Esophagus muscularis mucosa (tissue), 4 donors: ENCODE data around the gene THBS2. TPM values are rescaled to one million over a fixed set of nuclear protein-coding genes. Genes with fewer than 3 reads are reported as not detected.

Experiments used
- DNase-seq: peaks from one replicate; pipeline ENCODE4 v3.0.0-alpha.2; 2017; ENCODE audit errors: extremely low spot score
- H3K27ac ChIP-seq, 4 donors: fragments of 200-600 bp; sonication (generic); replicated peaks in 1 of 4; 1 replicate in 3 of 4; 2 replicates in 1 of 4; pipeline ENCODE4 v1.5.1; 2016 to 2019; ENCODE audit warnings: mild to moderate bottlenecking in 1 of 4
- H3K27me3 ChIP-seq, 4 donors: fragments of 200-600 bp; sonication (generic); one replicate each; pipeline versions ENCODE4 v1.5.1 to v1.6.0; 2016 to 2019
- H3K36me3 ChIP-seq, 4 donors: fragments of 200-600 bp; sonication (generic); one replicate each; pipeline ENCODE4 v1.5.1; 2016 to 2019
- H3K4me1 ChIP-seq, 4 donors: fragments of 200-600 bp; sonication (generic); one replicate each; pipeline ENCODE4 v1.5.1; 2016 to 2019
- H3K4me3 ChIP-seq, 4 donors: fragments of 200-600 bp; sonication (generic); 1 replicate in 2 of 4; 2 replicates in 2 of 4; pipeline ENCODE4 v1.5.1; 2016 to 2019; ENCODE audit warnings: mild to moderate bottlenecking in 4 of 4, moderate library complexity in 1 of 4
- H3K9me3 ChIP-seq, 4 donors: fragments of 200-600 bp; sonication (generic); 1 replicate in 3 of 4; 2 replicates in 1 of 4; pipeline ENCODE4 v1.5.1; 2016 to 2019
- CTCF ChIP-seq, 3 experiments: fragments of 200-600 bp in 2 of 3; fragments of 450-650 bp in 1 of 3; sonication (generic) in 2 of 3; IDR thresholded peaks; one replicate each; pipeline ENCODE4 v1.5.1; 2017 to 2019; ENCODE audit warnings: antibody characterized with exemption in 3 of 3, mild to moderate bottlenecking in 2 of 3, moderate library complexity in 1 of 3
- EP300 ChIP-seq: sonication (generic); formaldehyde crosslinking; IDR thresholded peaks from one replicate; pipeline ENCODE4 v1.6.1; 2017; ENCODE audit warnings: antibody characterized with exemption
- POLR2A ChIP-seq: fragments of 450-650 bp; IDR thresholded peaks from one replicate; pipeline ENCODE4 v1.6.1; 2017; ENCODE audit warnings: antibody characterized with exemption, moderate library complexity, mild to moderate bottlenecking, low read depth
- POLR2AphosphoS5 ChIP-seq, 2 donors: sonication (generic); formaldehyde crosslinking; IDR thresholded peaks; one replicate each; pipeline ENCODE4 v1.6.1; 2017; ENCODE audit warnings: antibody characterized with exemption in 2 of 2
- WGBS: methylation state at CpG from one replicate; pipeline ENCODE4 v1.1.5; 2018; 5-methylcytosine and 5-hydroxymethylcytosine counted together
- intact Hi-C: fragments of 100-400 bp; cut with DNase I; formaldehyde crosslinking; loops from one replicate; pipeline ENCODE4 v1.15.1; 2023
- total RNA-seq, 4 donors: library from RNA; depleted of rRNA; stranded (reverse); fragments of >200 nt; gene quantifications; one replicate each; pipeline versions ENCODE4 v1.1.0 to v1.2.1, GENCODE V29; 2016

The THBS2 gene
- total RNA-seq, 4 donors from 2014 or later = 25.7 to 36.4 (median 28.8) TPM

- no peaks in the 10 kb centered on the region for H3K36me3 ChIP-seq
- DNase-seq = no peak
- peaks cover 0 to 14% (median 0%) of the 10 kb centered on the region in 4 donors for H3K27me3 ChIP-seq
- no peak overlapping the region for H3K27ac ChIP-seq
- peaks cover 9 to 39% (median 34%) of the 10 kb centered on the region in 4 donors for H3K4me1 ChIP-seq
- H3K4me3 ChIP-seq = no peak overlapping the region
- no peaks in the 10 kb centered on the region for H3K9me3 ChIP-seq
- intact Hi-C loops = no loop called here
- TF ChIP-seq POLR2AphosphoS5 (IDR thresholded peaks at IDR 0.05) (no peak), POLR2A (no peak), CTCF (IDR thresholded peaks at IDR 0.05) (no peak), EP300 (no peak)
- 92% methylated on average over 10 of the region's 10 CpGs for WGBS
Observed at GRCh38 chr6:169255643-169256042, 2.0 kb upstream of the THBS2 start.

- WGBS = 60% methylated on average over 18 of the region's 19 CpGs
- H3K27me3 ChIP-seq = peaks cover 0 to 14% (median 0%) of the 10 kb centered on the region in 4 donors
Observed at GRCh38 chr6:169254456-169255316, 1.0 kb upstream of the THBS2 start.

GRCh38 chr6:169252505-169253189 is 999 bp downstream of the THBS2 start:
- H3K4me1 ChIP-seq = peaks cover 9 to 42% (median 36%) of the 10 kb centered on the region in 4 donors
- peaks cover 0 to 16% (median 11%) of the 10 kb centered on the region in 4 donors for H3K36me3 ChIP-seq
- WGBS = 16% methylated on average over 13 of the region's 14 CpGs
- H3K27ac ChIP-seq = peak overlapping the region; percentile 46 to 62 (median 56)
- no peak for DNase-seq
- H3K27me3 ChIP-seq = peaks cover 0 to 14% (median 0%) of the 10 kb centered on the region in 4 donors
- no peaks in the 10 kb centered on the region for H3K9me3 ChIP-seq
- intact Hi-C loops = no loop called here
- TF ChIP-seq POLR2AphosphoS5 (IDR thresholded peaks at IDR 0.05) (no peak), CTCF (IDR thresholded peaks at IDR 0.05) (no peak), EP300 (no peak), POLR2A (no peak)
- H3K4me3 ChIP-seq = peak overlapping the region; percentile 40 to 54 (median 43)

More at GRCh38 chr6:169254456-169255316, 1.0 kb upstream of the THBS2 start:
- no peaks in the 10 kb centered on the region for H3K9me3 ChIP-seq
- no peaks in the 10 kb centered on the region for H3K36me3 ChIP-seq
- TF ChIP-seq CTCF (IDR thresholded peaks at IDR 0.05) = no peak
- no peak for TF ChIP-seq POLR2A
- no peak for TF ChIP-seq POLR2AphosphoS5 (IDR thresholded peaks at IDR 0.05)
- TF ChIP-seq EP300 = no peak
- H3K4me1 ChIP-seq = peaks cover 9 to 42% (median 36%) of the 10 kb centered on the region in 4 donors
- H3K27ac ChIP-seq = peak overlapping the region in 1 of 4 donors; percentile 62
- no peak for DNase-seq
- intact Hi-C loops = no loop called here
- peak overlapping the region in 1 of 4 donors; percentile 44 for H3K4me3 ChIP-seq

GRCh38 chr6:169251822-169252504 is 1.7 kb downstream of the THBS2 start:
- peak overlapping the region; percentile 46 to 62 (median 56) for H3K27ac ChIP-seq
- peaks cover 0 to 22% (median 11%) of the 10 kb centered on the region in 4 donors for H3K36me3 ChIP-seq
- H3K27me3 ChIP-seq = peaks cover 0 to 14% (median 0%) of the 10 kb centered on the region in 4 donors
- DNase-seq = no peak
- WGBS = 39% methylated on average over 9 of the region's 20 CpGs
- intact Hi-C loops = no loop called here
- H3K9me3 ChIP-seq = no peaks in the 10 kb centered on the region
- H3K4me1 ChIP-seq = peaks cover 9 to 42% (median 36%) of the 10 kb centered on the region in 4 donors
- H3K4me3 ChIP-seq = peak overlapping the region; percentile 40 to 54 (median 43)
- no peak for TF ChIP-seq POLR2AphosphoS5 (IDR thresholded peaks at IDR 0.05)
- TF ChIP-seq EP300 = no peak
- TF ChIP-seq POLR2A = no peak
- no peak for TF ChIP-seq CTCF (IDR thresholded peaks at IDR 0.05)
